ENCODE results near the gene LCOR.

LCOR gene

GRCh38 chr10:96973809-96974747, 142.0 kb downstream of the LCOR start:
- ATAC-seq (replicated peaks), result no peak
- Mint-ChIP-seq H3K36me3 (ENCODE audit: insufficient read depth) (no peaks in the 10 kb centered on the region), H3K27me3 (no peaks in the 10 kb centered on the region), H3K4me1 (ENCODE audit: low read depth in 2 of 2) (peaks cover 0 to 3% of the 10 kb centered on the region in 2 donors), H3K4me3 (no peak overlapping the region), H3K27ac (no peak overlapping the region), H3K9me3 (no peaks in the 10 kb centered on the region)
- DNase-seq, result no peak

DNA sequence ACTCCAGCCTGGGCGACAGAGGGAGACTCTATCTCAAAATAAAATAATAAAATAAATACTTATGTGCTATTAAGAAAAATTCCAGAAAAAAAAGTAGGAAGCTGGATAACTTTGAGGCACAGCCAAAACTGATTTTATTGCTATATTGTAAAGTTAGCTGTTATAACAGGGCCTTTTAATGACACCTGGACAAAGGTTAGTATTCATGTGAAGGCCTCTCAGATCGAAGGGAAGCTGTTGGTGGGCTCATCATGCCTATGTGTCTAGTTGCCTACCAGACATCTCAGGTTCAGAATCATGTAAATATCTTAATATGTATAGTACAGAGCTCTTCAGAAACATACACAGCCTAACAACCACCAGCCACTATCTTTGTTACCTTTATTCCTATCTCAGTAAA, 143.0 kb downstream of the LCOR start:
- ATAC-seq (replicated peaks), result no peak
- Mint-ChIP-seq H3K4me3 (no peak overlapping the region), H3K27ac (no peak overlapping the region), H3K36me3 (ENCODE audit: insufficient read depth) (peaks cover 5% of the 10 kb centered on the region), H3K9me3 (no peaks in the 10 kb centered on the region), H3K4me1 (ENCODE audit: low read depth in 2 of 2) (peaks cover 0 to 3% of the 10 kb centered on the region in 2 donors), H3K27me3 (no peaks in the 10 kb centered on the region)
- DNase-seq, result no peak

DNA sequence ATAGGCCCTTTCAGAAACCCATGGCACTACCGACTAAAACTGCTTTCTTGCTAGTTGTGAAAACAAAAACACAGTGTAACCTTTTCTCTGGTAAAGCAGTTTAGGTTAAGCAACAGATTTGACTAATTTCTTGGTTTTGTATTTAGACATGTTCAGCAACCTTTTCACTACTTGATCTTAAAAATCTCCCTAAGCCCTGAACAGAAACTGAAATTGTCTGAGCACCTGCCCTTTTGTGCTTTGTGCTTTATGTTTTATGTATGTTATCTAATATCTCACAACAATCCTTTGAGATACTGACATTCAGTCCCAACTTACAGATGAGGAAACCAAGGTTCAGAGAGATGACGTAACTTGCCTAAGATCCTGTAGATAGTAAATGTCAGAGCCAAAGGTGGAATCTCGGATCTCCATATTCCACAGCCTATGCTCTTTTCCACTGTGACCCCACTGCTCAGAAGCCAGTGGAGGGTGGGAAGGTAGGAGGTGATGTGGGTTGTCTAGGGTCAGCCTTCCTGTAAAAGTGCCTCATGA, 146.6 kb downstream of the LCOR start:
- H3K4me1 Mint-ChIP-seq (ENCODE audit: low read depth in 2 of 2), result peaks cover 0 to 3% of the 10 kb centered on the region in 2 donors
- H3K4me3 Mint-ChIP-seq, result no peak overlapping the region
- H3K9me3 Mint-ChIP-seq, result no peaks in the 10 kb centered on the region
- H3K27me3 Mint-ChIP-seq, result no peaks in the 10 kb centered on the region
- H3K36me3 Mint-ChIP-seq (ENCODE audit: insufficient read depth), result peaks cover 11% of the 10 kb centered on the region
- DNase-seq, result no peak
- ATAC-seq (replicated peaks), result no peak
- H3K27ac Mint-ChIP-seq, result no peak overlapping the region

- H3K4me3 Mint-ChIP-seq, result no peak overlapping the region
- DNase-seq, result no peak
- no peak for ATAC-seq (replicated peaks)
- H3K27me3 Mint-ChIP-seq, result no peaks in the 10 kb centered on the region
- no peaks in the 10 kb centered on the region for H3K9me3 Mint-ChIP-seq
- no peak overlapping the region for H3K27ac Mint-ChIP-seq
- H3K36me3 Mint-ChIP-seq (ENCODE audit: insufficient read depth), result peaks cover 13% of the 10 kb centered on the region
- peaks cover 0 to 6% of the 10 kb centered on the region in 2 donors for H3K4me1 Mint-ChIP-seq (ENCODE audit: low read depth in 2 of 2)
Observed at GRCh38 chr10:96982149-96982930, 150.2 kb downstream of the LCOR start.

DNA sequence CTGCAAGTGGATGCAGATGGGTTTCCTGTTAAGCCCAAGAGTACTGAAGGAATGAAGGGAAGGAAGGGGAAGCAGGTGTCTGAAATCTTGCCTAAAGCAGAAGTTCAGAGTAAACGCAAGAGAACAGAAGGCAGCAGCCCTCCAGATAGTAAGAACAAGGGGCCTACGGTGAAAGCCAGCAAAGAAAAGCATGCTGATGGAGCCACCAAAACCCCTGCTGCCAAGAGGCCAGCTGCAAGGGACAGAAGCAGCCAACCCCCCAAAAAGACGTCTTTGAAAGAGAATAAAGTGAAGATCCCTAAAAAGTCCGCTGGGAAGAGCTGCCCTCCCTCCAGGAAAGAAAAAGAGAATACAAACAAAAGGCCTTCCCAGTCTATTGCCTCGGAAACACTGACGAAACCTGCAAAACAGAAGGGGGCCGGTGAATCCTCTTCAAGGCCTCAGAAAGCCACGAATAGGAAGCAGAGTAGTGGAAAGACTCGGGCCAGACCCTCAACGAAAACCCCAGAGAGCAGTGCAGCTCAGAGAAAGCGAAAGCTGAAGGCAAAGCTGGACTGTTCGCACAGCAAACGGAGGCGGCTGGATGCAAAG, 152.5 kb downstream of the LCOR start:
- no peak overlapping the region for H3K4me3 Mint-ChIP-seq
- ATAC-seq (replicated peaks), result no peak
- peaks cover 0 to 3% of the 10 kb centered on the region in 2 donors for H3K4me1 Mint-ChIP-seq (ENCODE audit: low read depth in 2 of 2)

DNA sequence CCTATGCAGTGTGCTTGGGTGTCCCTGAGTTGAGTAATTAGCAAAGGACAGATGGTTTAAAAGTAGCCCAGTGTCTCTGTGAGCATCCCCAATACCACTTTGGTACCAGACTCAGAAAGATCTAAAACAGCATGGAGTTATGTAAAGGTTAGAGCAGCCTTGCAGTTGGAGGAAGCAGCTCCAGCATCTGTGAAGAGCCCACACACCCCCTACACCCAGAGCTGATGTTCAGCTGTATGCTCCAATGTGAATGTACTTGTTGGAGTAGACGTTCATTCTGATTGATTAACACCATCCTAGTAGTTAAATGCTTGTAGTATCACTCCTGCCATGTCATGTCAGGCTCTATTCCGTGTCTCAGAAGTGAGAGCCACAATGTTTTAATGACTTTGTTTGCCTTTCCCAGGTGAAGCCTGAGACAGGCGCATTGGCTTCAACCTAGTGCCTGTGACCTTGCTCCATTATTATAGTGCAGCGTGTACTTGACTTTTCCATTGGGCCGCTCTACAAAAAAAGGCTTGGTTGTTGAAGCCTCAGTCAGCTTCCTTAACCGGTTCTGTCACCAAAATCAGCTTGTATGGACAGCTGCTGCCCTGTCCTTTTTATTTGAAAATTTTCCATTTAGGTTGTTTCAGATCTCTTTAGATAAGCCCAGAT, 154.2 kb downstream of the LCOR start:
- Mint-ChIP-seq H3K27ac (peak overlapping the region in 1 of 2 donors; percentile 19), H3K9me3 (no peaks in the 10 kb centered on the region)
- ATAC-seq (replicated peaks), result no peak

More for the DNA sequence above, 152.5 kb downstream of the LCOR start:
- H3K27ac Mint-ChIP-seq, result peak overlapping the region in 1 of 2 donors; percentile 59
- H3K27me3 Mint-ChIP-seq, result no peaks in the 10 kb centered on the region
- no peak for DNase-seq
- H3K9me3 Mint-ChIP-seq, result no peaks in the 10 kb centered on the region
- peaks cover 8% of the 10 kb centered on the region for H3K36me3 Mint-ChIP-seq (ENCODE audit: insufficient read depth)

GRCh38 chr10:96987141-96987841, 155.2 kb downstream of the LCOR start:
- H3K27ac Mint-ChIP-seq, result no peak overlapping the region
- no peak for ATAC-seq (replicated peaks)
- no peaks in the 10 kb centered on the region for H3K27me3 Mint-ChIP-seq
- DNase-seq, result no peak
- H3K4me3 Mint-ChIP-seq, result no peak overlapping the region
- H3K36me3 Mint-ChIP-seq (ENCODE audit: insufficient read depth), result peaks cover 9% of the 10 kb centered on the region
- H3K9me3 Mint-ChIP-seq, result no peaks in the 10 kb centered on the region
- H3K4me1 Mint-ChIP-seq (ENCODE audit: low read depth in 2 of 2), result peaks cover 0 to 3% of the 10 kb centered on the region in 2 donors

More for the DNA sequence above, 154.2 kb downstream of the LCOR start:
- H3K4me3 Mint-ChIP-seq, result no peak overlapping the region
- H3K4me1 Mint-ChIP-seq (ENCODE audit: low read depth in 2 of 2), result peaks cover 0 to 3% of the 10 kb centered on the region in 2 donors
- no peaks in the 10 kb centered on the region for H3K27me3 Mint-ChIP-seq
- peaks cover 10% of the 10 kb centered on the region for H3K36me3 Mint-ChIP-seq (ENCODE audit: insufficient read depth)
- no peak for DNase-seq

DNA sequence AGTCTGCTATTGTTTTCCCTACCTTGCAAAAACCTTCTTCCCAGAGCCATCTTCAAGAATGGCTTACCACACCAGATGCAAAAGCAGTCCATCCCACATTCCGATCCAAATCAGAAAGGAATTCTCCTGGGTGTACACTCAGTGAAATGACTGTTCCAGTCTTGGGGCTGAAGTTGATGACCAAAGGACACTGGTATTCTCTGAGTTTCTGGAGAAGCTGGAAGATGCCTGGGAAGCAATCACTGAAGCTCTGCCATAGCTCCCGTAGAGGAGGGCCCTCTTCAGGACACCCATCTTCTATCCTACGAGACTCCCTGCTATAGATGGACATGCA, 155.7 kb downstream of the LCOR start:
- no peaks in the 10 kb centered on the region for H3K9me3 Mint-ChIP-seq
- no peaks in the 10 kb centered on the region for H3K27me3 Mint-ChIP-seq
- H3K4me3 Mint-ChIP-seq, result no peak overlapping the region
- DNase-seq (no peak), ATAC-seq (replicated peaks) (no peak)
- peaks cover 0 to 3% of the 10 kb centered on the region in 2 donors for H3K4me1 Mint-ChIP-seq (ENCODE audit: low read depth in 2 of 2)
- peaks cover 9% of the 10 kb centered on the region for H3K36me3 Mint-ChIP-seq (ENCODE audit: insufficient read depth)
- no peak overlapping the region for H3K27ac Mint-ChIP-seq

- no peak overlapping the region for H3K4me3 Mint-ChIP-seq
- H3K4me1 Mint-ChIP-seq (ENCODE audit: low read depth in 2 of 2), result peaks cover 0 to 3% of the 10 kb centered on the region in 2 donors
- no peak for ATAC-seq (replicated peaks)
- no peak overlapping the region for H3K27ac Mint-ChIP-seq
- peaks cover 9% of the 10 kb centered on the region for H3K36me3 Mint-ChIP-seq (ENCODE audit: insufficient read depth)
- no peaks in the 10 kb centered on the region for H3K27me3 Mint-ChIP-seq
- H3K9me3 Mint-ChIP-seq, result no peaks in the 10 kb centered on the region
- DNase-seq, result no peak
Observed at GRCh38 chr10:96988426-96988825, 156.3 kb downstream of the LCOR start.

GRCh38 chr10:96991313-96991841, 159.3 kb downstream of the LCOR start:
- Mint-ChIP-seq H3K9me3 (no peaks in the 10 kb centered on the region), H3K4me3 (no peak overlapping the region), H3K36me3 (ENCODE audit: insufficient read depth) (peaks cover 6% of the 10 kb centered on the region), H3K27me3 (no peaks in the 10 kb centered on the region), H3K4me1 (ENCODE audit: low read depth in 2 of 2) (no peaks in the 10 kb centered on the region), H3K27ac (no peak overlapping the region)
- DNase-seq, result no peak
- no peak for ATAC-seq (replicated peaks)

DNA sequence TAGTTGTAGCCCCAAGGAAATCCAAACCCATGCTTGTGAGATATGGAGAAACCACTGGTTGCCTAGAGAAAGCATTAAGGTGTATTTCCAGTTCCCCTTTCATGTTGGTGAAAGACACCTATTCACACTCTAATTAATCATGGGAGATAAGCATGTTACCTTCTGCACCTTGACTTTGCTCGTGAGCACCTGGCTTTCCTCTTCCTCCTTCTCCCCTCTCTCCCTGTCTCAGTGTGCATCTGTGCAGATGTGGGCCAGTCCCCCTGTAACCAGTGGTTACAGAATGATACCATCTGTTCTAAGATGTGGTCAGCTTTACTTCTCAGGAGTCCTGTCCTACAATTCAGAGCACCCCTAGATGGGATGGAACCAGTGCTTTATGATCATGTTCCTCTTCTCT, 160.6 kb downstream of the LCOR start:
- Mint-ChIP-seq H3K9me3 (no peaks in the 10 kb centered on the region), H3K4me1 (ENCODE audit: low read depth in 2 of 2) (no peaks in the 10 kb centered on the region), H3K4me3 (no peak overlapping the region), H3K27ac (no peak overlapping the region), H3K27me3 (no peaks in the 10 kb centered on the region), H3K36me3 (ENCODE audit: insufficient read depth) (peaks cover 6% of the 10 kb centered on the region)
- no peak for DNase-seq
- no peak for ATAC-seq (replicated peaks)

GRCh38 chr10:96995851-96996250, 163.8 kb downstream of the LCOR start:
- DNase-seq (no peak), ATAC-seq (replicated peaks) (no peak)
- peaks cover 8% of the 10 kb centered on the region for H3K36me3 Mint-ChIP-seq (ENCODE audit: insufficient read depth)
- H3K4me3 Mint-ChIP-seq, result no peak overlapping the region
- H3K9me3 Mint-ChIP-seq, result no peaks in the 10 kb centered on the region
- no peaks in the 10 kb centered on the region for H3K4me1 Mint-ChIP-seq (ENCODE audit: low read depth in 2 of 2)
- H3K27ac Mint-ChIP-seq, result no peak overlapping the region
- no peaks in the 10 kb centered on the region for H3K27me3 Mint-ChIP-seq
